ENCODE data around the gene CYP8B1.

DNA sequence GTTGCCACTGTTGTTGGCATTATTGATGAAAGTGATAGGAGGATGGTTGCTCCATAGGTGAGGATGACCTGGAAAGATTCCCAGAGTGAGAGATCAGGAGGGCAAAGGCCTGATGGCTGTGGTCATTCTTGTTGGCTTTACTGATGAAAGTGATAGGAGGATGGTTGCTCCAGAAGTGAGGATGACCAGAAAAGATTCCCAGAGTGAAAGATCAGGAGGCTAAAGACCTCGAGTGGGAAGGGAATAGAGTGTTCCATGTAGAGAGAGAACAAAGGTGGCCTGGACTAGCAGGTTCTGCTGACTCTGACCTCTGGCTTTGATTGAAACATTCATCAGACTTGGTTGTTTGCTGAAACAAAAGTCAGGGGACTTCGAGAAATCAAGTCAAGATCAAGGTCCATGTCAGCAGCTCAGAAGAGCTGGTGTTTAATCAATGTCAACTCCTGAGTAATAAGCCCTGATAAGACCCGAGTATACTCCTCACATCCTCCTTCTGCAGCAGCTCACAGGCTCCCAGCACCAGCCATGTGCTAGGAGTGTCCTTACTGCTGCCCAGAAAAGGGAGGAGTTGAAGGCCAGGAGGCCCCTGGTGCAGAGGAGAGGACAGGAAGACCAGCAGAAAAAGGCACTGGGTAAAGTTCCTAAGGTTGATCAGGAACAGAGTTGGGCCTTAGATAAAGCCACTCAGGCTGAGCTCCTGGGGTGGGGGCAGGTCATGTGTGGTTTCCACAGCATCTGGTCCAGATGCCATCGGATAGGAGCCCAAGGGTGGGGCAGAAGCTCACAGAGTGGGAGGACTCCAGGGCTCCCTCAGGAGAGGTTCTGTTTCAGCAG is 19.9 kb downstream of the CYP8B1 start:
- TF ChIP-seq POLR2A (IDR thresholded peaks at IDR 0.05), result no peak
- TF ChIP-seq, protein P1, sequence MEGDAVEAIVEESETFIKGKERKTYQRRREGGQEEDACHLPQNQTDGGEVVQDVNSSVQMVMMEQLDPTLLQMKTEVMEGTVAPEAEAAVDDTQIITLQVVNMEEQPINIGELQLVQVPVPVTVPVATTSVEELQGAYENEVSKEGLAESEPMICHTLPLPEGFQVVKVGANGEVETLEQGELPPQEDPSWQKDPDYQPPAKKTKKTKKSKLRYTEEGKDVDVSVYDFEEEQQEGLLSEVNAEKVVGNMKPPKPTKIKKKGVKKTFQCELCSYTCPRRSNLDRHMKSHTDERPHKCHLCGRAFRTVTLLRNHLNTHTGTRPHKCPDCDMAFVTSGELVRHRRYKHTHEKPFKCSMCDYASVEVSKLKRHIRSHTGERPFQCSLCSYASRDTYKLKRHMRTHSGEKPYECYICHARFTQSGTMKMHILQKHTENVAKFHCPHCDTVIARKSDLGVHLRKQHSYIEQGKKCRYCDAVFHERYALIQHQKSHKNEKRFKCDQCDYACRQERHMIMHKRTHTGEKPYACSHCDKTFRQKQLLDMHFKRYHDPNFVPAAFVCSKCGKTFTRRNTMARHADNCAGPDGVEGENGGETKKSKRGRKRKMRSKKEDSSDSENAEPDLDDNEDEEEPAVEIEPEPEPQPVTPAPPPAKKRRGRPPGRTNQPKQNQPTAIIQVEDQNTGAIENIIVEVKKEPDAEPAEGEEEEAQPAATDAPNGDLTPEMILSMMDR (IDR thresholded peaks at IDR 0.05), result no peak
